ENCODE measurements around the gene ZER1. TPM values are rescaled to one million over a fixed set of nuclear protein-coding genes. Genes with fewer than 3 reads are reported as not detected.

Gene ZER1
- total and polyA plus RNA-seq, 2 of the 8 experiments (the other 6 are each of a cell fraction or from before 2014, with no cell fraction given): 20.5 to 26.6 TPM

GRCh38 chr9:128703616-128704355 is 67.9 kb downstream of the ZER1 start:
- Histone ChIP-seq H3K18ac (ENCODE audit: extremely low read depth, low read length) (peak overlapping the region; percentile 78), H3K56ac (replicated peaks; ENCODE audit: insufficient read length, low read depth, low read length) (no peak overlapping the region), H3K36me3 (ENCODE audit: control insufficient read depth in 2 of 4, insufficient read depth in 4 of 4, low read length in 3 of 4) (peaks cover 0 to 5% (median 0%) of the 10 kb centered on the region in 4 experiments; a peak in 2 of 8 replicates), H3K9me3 (ENCODE audit: insufficient read depth in 2 of 2, low read depth in 1 of 2, low read length in 1 of 2) (no peaks in the 10 kb centered on the region), H2AFZ (ENCODE audit: low read length) (0 out of 2 replicates have a peak overlapping the region, but pooled peaks have one; percentile 24), H3K14ac (ENCODE audit: insufficient read length) (no peak overlapping the region), H3K27ac (ENCODE audit: low read depth, low read length) (no peak overlapping the region), H3K79me2 (ENCODE audit: control insufficient read depth in 1 of 2, insufficient read depth in 2 of 2, low read length in 2 of 2) (no peaks in the 10 kb centered on the region), H4K8ac (ENCODE audit: extremely low read depth, insufficient read depth, low read length) (no peak overlapping the region; the same call in 1 of the 2 replicates), H2BK5ac (ENCODE audit: low read depth, low read length) (no peak overlapping the region), H3K23ac (ENCODE audit: insufficient read length) (no peak overlapping the region), H3K27me3 (replicated peaks in 1 of 4; ENCODE audit: control insufficient read depth in 3 of 4, extremely low read depth in 1 of 4, insufficient read depth in 3 of 4, low read length in 3 of 4) (no peaks in the 10 kb centered on the region), H4K5ac (ENCODE audit: insufficient read length, low read depth, low read length) (no peak overlapping the region), H3K9ac (replicated peaks in 1 of 4; ENCODE audit: extremely low read depth in 1 of 4, low read depth in 3 of 4, low read length in 3 of 4) (no peak overlapping the region; a peak in 1 of 7 replicates), H3K23me2 (ENCODE audit: low read depth, low read length) (peaks cover 7% of the 10 kb centered on the region; the same call in 1 of the 2 replicates), H3K4ac (replicated peaks; ENCODE audit: insufficient read length, low read depth, low read length) (peak overlapping the region; percentile 19), H4K91ac (replicated peaks; ENCODE audit: insufficient read length, low read length) (peak overlapping the region; percentile 49), H2BK15ac (ENCODE audit: low read length) (0 out of 2 replicates have a peak overlapping the region, but pooled peaks have one; percentile 29), H3K4me3 (ENCODE audit: extremely low read depth in 1 of 4, insufficient read depth in 2 of 4, low read depth in 3 of 4, low read length in 4 of 4) (peak overlapping the region; percentile 51 to 75 (median 65)), H3K4me2 (ENCODE audit: insufficient read depth in 1 of 2, low read depth in 2 of 2, low read length in 2 of 2) (peak overlapping the region; percentile 72 to 75), H4K20me1 (replicated peaks in 1 of 2; ENCODE audit: control insufficient read depth in 1 of 2, insufficient read depth in 2 of 2, low read length in 2 of 2) (peaks cover 2 to 3% of the 10 kb centered on the region in 2 experiments), H2AK5ac (ENCODE audit: low read depth, low read length) (no peak overlapping the region), H2BK120ac (replicated peaks; ENCODE audit: low read depth, low read length) (no peak overlapping the region), H2BK20ac (ENCODE audit: low read length) (no peak overlapping the region), H3K79me1 (ENCODE audit: low read depth, low read length) (no peaks in the 10 kb centered on the region), H2BK12ac (ENCODE audit: low read depth, low read length) (peak overlapping the region; percentile 68; the same call in 1 of the 2 replicates), H3K4me1 (replicated peaks in 1 of 4; ENCODE audit: control insufficient read depth in 3 of 4, insufficient read depth in 4 of 4, low read length in 3 of 4) (peaks cover 0 to 4% (median 2%) of the 10 kb centered on the region in 4 experiments; a peak in 3 of 7 replicates)
- POLR2A ChIA-PET (ENCODE audit: partially characterized antibody): interaction anchor here (0.6 to 46.1 kb wide), 5 partner anchors 16 to 139 kb away, joined by 3 to 1197 read pairs (median 3); partner anchors contain the start of genes DYNC2I2, SET and ZDHHC12
- CTCF ChIA-PET (ENCODE audit: partially characterized antibody): interaction anchor here (0.6 to 1.8 kb wide), 7 partner anchors 11 to 171 kb away, joined by 3 to 7 read pairs (median 3); no protein-coding TSS in a partner anchor
- whole genome bisulfite sequencing, 2 experiments (ENCODE audit: extremely low coverage in 1 of 2, insufficient coverage in 1 of 2, insufficient read length in 1 of 2, insufficient replicate concordance in 2 of 2, low coverage in 1 of 2, low lambda C conversion rate in 2 of 2, missing lambda C conversion rate in 1 of 2): 85% methylated on average over 26 of the region's 31 CpGs; no CpG with 5 or more reads in 1 of the 2 experiments
- FAIRE-seq (no peak), DNase-seq (ENCODE audit: low read depth in 1 of 2, low spot score in 2 of 2) (no peak)
- TF ChIP-seq CEBPB (IDR thresholded peaks at IDR 0.05; ENCODE audit: low read depth, low read length) (no peak), CTBP2 (IDR thresholded peaks at IDR 0.05; ENCODE audit: borderline replicate concordance, insufficient read depth, insufficient read length, low read length) (no peak), KDM1A (IDR thresholded peaks at IDR 0.05; ENCODE audit: borderline replicate concordance, low read length) (no peak), EP300 (IDR thresholded peaks at IDR 0.05; ENCODE audit: borderline replicate concordance in 1 of 2, low read depth in 2 of 2, low read length in 2 of 2) (no peak), CTCF (IDR thresholded peaks at IDR 0.05; ENCODE audit: control extremely low read depth in 1 of 3, insufficient read depth in 1 of 3, low read depth in 1 of 3, low read length in 3 of 3) (no peak), SAP30 (IDR thresholded peaks at IDR 0.05; ENCODE audit: insufficient read depth, insufficient replicate concordance, low read length) (no peak)
